ENCODE results near the gene CGNL1.
A peak's percentile ranks its signal among the peaks of the same experiment; 100 is the strongest.

The CGNL1 gene

GRCh38 chr15:57343498-57343897, 32.8 kb upstream of the CGNL1 start:
- H3K4me1 Mint-ChIP-seq = no peaks in the 10 kb centered on the region
- no peak overlapping the region for H3K4me3 Mint-ChIP-seq
- no peaks in the 10 kb centered on the region for H3K27me3 Mint-ChIP-seq
- no peaks in the 10 kb centered on the region for H3K9me3 Mint-ChIP-seq
- DNase-seq = no peak
- H3K27ac Mint-ChIP-seq = peak overlapping the region in 1 of 2 donors; percentile 48
- no peak for ATAC-seq

- DNase-seq (no peak), ATAC-seq (no peak)
- Mint-ChIP-seq H3K9me3 (no peaks in the 10 kb centered on the region), H3K27me3 (no peaks in the 10 kb centered on the region), H3K4me1 (no peaks in the 10 kb centered on the region), H3K27ac (no peak overlapping the region), H3K4me3 (no peak overlapping the region)
Observed at GRCh38 chr15:57344282-57344681, 32.0 kb upstream of the CGNL1 start.

GRCh38 chr15:57345584-57345983, 30.7 kb upstream of the CGNL1 start:
- Mint-ChIP-seq H3K27me3 (no peaks in the 10 kb centered on the region), H3K4me3 (no peak overlapping the region), H3K9me3 (no peaks in the 10 kb centered on the region), H3K27ac (no peak overlapping the region), H3K4me1 (no peaks in the 10 kb centered on the region)
- ATAC-seq (no peak), DNase-seq (no peak)

GRCh38 chr15:57348081-57348480, 28.2 kb upstream of the CGNL1 start:
- Mint-ChIP-seq H3K27ac (peak overlapping the region in 1 of 2 donors; percentile 63), H3K9me3 (no peaks in the 10 kb centered on the region), H3K4me1 (no peaks in the 10 kb centered on the region), H3K4me3 (no peak overlapping the region), H3K27me3 (no peaks in the 10 kb centered on the region)
- no peak for ATAC-seq
- no peak for DNase-seq

- Mint-ChIP-seq H3K4me1 (no peaks in the 10 kb centered on the region), H3K27me3 (no peaks in the 10 kb centered on the region), H3K9me3 (no peaks in the 10 kb centered on the region), H3K4me3 (no peak overlapping the region), H3K27ac (no peak overlapping the region)
- no peak for DNase-seq
- no peak for ATAC-seq
Observed at GRCh38 chr15:57352535-57353316, 23.6 kb upstream of the CGNL1 start.

GRCh38 chr15:57353317-57353804, 22.9 kb upstream of the CGNL1 start:
- H3K9me3 Mint-ChIP-seq = no peaks in the 10 kb centered on the region
- DNase-seq (no peak), ATAC-seq (no peak)
- no peaks in the 10 kb centered on the region for H3K4me1 Mint-ChIP-seq
- no peak overlapping the region for H3K27ac Mint-ChIP-seq
- H3K4me3 Mint-ChIP-seq = no peak overlapping the region
- H3K27me3 Mint-ChIP-seq = no peaks in the 10 kb centered on the region

GRCh38 chr15:57354436-57355123, 21.7 kb upstream of the CGNL1 start:
- no peak overlapping the region for H3K27ac Mint-ChIP-seq
- H3K27me3 Mint-ChIP-seq = no peaks in the 10 kb centered on the region
- no peak for DNase-seq
- H3K9me3 Mint-ChIP-seq = no peaks in the 10 kb centered on the region
- H3K4me3 Mint-ChIP-seq = no peak overlapping the region
- H3K4me1 Mint-ChIP-seq = no peaks in the 10 kb centered on the region
- ATAC-seq = no peak

GRCh38 chr15:57355259-57355658, 21.0 kb upstream of the CGNL1 start:
- no peaks in the 10 kb centered on the region for H3K27me3 Mint-ChIP-seq
- no peaks in the 10 kb centered on the region for H3K9me3 Mint-ChIP-seq
- H3K27ac Mint-ChIP-seq = no peak overlapping the region
- no peak overlapping the region for H3K4me3 Mint-ChIP-seq
- ATAC-seq (no peak), DNase-seq (no peak)
- H3K4me1 Mint-ChIP-seq = no peaks in the 10 kb centered on the region

- ATAC-seq = no peak
Observed at GRCh38 chr15:57356178-57356577, 20.1 kb upstream of the CGNL1 start.

GRCh38 chr15:57356636-57357035, 19.7 kb upstream of the CGNL1 start:
- H3K4me1 Mint-ChIP-seq = no peaks in the 10 kb centered on the region
- no peaks in the 10 kb centered on the region for H3K27me3 Mint-ChIP-seq
- H3K9me3 Mint-ChIP-seq = no peaks in the 10 kb centered on the region
- peak overlapping the region in 1 of 2 donors; percentile 10 for H3K27ac Mint-ChIP-seq
- ATAC-seq (no peak), DNase-seq (no peak)
- no peak overlapping the region for H3K4me3 Mint-ChIP-seq

More at GRCh38 chr15:57356178-57356577, 20.1 kb upstream of the CGNL1 start:
- Mint-ChIP-seq H3K4me3 (no peak overlapping the region), H3K9me3 (no peaks in the 10 kb centered on the region), H3K27ac (no peak overlapping the region), H3K4me1 (no peaks in the 10 kb centered on the region), H3K27me3 (no peaks in the 10 kb centered on the region)
- DNase-seq = no peak

GRCh38 chr15:57357799-57358198, 18.5 kb upstream of the CGNL1 start:
- no peak for DNase-seq
- Mint-ChIP-seq H3K9me3 (no peaks in the 10 kb centered on the region), H3K27me3 (no peaks in the 10 kb centered on the region), H3K27ac (no peak overlapping the region), H3K4me3 (no peak overlapping the region), H3K4me1 (no peaks in the 10 kb centered on the region)
- ATAC-seq = no peak

GRCh38 chr15:57358571-57358970, 17.7 kb upstream of the CGNL1 start:
- no peaks in the 10 kb centered on the region for H3K9me3 Mint-ChIP-seq
- H3K27me3 Mint-ChIP-seq = no peaks in the 10 kb centered on the region
- H3K27ac Mint-ChIP-seq = no peak overlapping the region
- no peak overlapping the region for H3K4me3 Mint-ChIP-seq
- DNase-seq (no peak), ATAC-seq (no peak)
- no peaks in the 10 kb centered on the region for H3K4me1 Mint-ChIP-seq

GRCh38 chr15:57363661-57364060, 12.6 kb upstream of the CGNL1 start:
- ATAC-seq (no peak), DNase-seq (no peak)
- Mint-ChIP-seq H3K9me3 (no peaks in the 10 kb centered on the region), H3K4me1 (no peaks in the 10 kb centered on the region), H3K27me3 (no peaks in the 10 kb centered on the region), H3K4me3 (no peak overlapping the region), H3K27ac (no peak overlapping the region)

GRCh38 chr15:57364282-57365007, 11.9 kb upstream of the CGNL1 start:
- H3K4me3 Mint-ChIP-seq = no peak overlapping the region
- DNase-seq (no peak), ATAC-seq (no peak)
- H3K4me1 Mint-ChIP-seq = no peaks in the 10 kb centered on the region
- H3K27me3 Mint-ChIP-seq = no peaks in the 10 kb centered on the region
- H3K9me3 Mint-ChIP-seq = no peaks in the 10 kb centered on the region
- H3K27ac Mint-ChIP-seq = no peak overlapping the region

GRCh38 chr15:57367556-57367955, 8.7 kb upstream of the CGNL1 start:
- no peak for DNase-seq
- H3K27ac Mint-ChIP-seq = no peak overlapping the region
- no peak overlapping the region for H3K4me3 Mint-ChIP-seq
- H3K9me3 Mint-ChIP-seq = no peaks in the 10 kb centered on the region
- H3K4me1 Mint-ChIP-seq = no peaks in the 10 kb centered on the region
- ATAC-seq = no peak
- peaks cover 6% of the 10 kb centered on the region for H3K27me3 Mint-ChIP-seq

GRCh38 chr15:57370929-57371328, 5.4 kb upstream of the CGNL1 start:
- Mint-ChIP-seq H3K27me3 (peaks cover 40% of the 10 kb centered on the region), H3K27ac (no peak overlapping the region), H3K4me3 (no peak overlapping the region), H3K4me1 (peaks cover 3% of the 10 kb centered on the region), H3K9me3 (no peaks in the 10 kb centered on the region)
- ATAC-seq = no peak
- no peak for DNase-seq

Data from stimulated activated naive CD8-positive, alpha-beta T cell treated with anti-CD3 and anti-CD28 coated beads, Interleukin-15, amount 100 ng/mL, for 72 hours (primary cell).